K562 (cell line): ENCODE results near the gene ZSCAN2. TPM values are rescaled to one million over a fixed set of nuclear protein-coding genes. Genes with fewer than 3 reads are reported as not detected.

Experiments used
- CBX2 ChIP-seq: fragments of 200-600 bp; sonication (generic); IDR thresholded peaks from one replicate; pipeline ENCODE4 v1.6.1; 2012; ENCODE audit warnings: mild to moderate bottlenecking, low read length, inconsistent platforms; ENCODE audit not compliant: insufficient read depth, poor library complexity, severe bottlenecking
- EWSR1 ChIP-seq: fragments of 450-650 bp; IDR thresholded peaks from 2 replicates; pipeline ENCODE4 v1.6.1; 2018; ENCODE audit warnings: borderline replicate concordance, mild to moderate bottlenecking, low read depth, moderate library complexity; ENCODE audit not compliant: partially characterized antibody
- FOXA1 ChIP-seq: fragments of 450-650 bp; IDR thresholded peaks from 2 replicates; pipeline ENCODE4 v1.6.1; 2016; ENCODE audit warnings: mild to moderate bottlenecking, borderline replicate concordance
- MTA1 ChIP-seq: fragments of 450-650 bp; IDR thresholded peaks from 2 replicates; pipeline ENCODE4 v1.6.1; 2017; ENCODE audit warnings: borderline replicate concordance
- TEAD1 ChIP-seq, 2 experiments: fragments of 450-650 bp in 1 of 2; sonication (generic) in 1 of 2; formaldehyde crosslinking; IDR thresholded peaks; 2 replicates each; pipeline versions ENCODE4 v1.4.0 to v1.8.0; 2020 to 2022; ENCODE audit warnings: mild to moderate bottlenecking in 2 of 2, missing genetic modification reagents in 1 of 2
- TEAD4 ChIP-seq, 2 experiments: sonication (generic) in 1 of 2; formaldehyde crosslinking in 1 of 2; IDR thresholded peaks; 2 replicates each; pipeline versions ENCODE4 v1.6.1 to v1.8.0; 2012 to 2022; ENCODE audit warnings: borderline replicate concordance in 1 of 2, inconsistent platforms in 1 of 2, low read length in 1 of 2, mild to moderate bottlenecking in 1 of 2, missing genetic modification reagents in 1 of 2
- ZKSCAN3 ChIP-seq: fragments of 250-450 bp; sonication (Bioruptor Pico); IDR thresholded peaks from 2 replicates; pipeline ENCODE4 v1.4.0; 2020
- ZNF311 ChIP-seq: fragments of 250-450 bp; sonication (Bioruptor Pico); IDR thresholded peaks from 2 replicates; pipeline ENCODE4 v1.4.0; 2020; ENCODE audit warnings: mild to moderate bottlenecking, moderate library complexity
- ZNF561 ChIP-seq: fragments of 450-650 bp; formaldehyde crosslinking; conservative IDR thresholded peaks from 2 replicates; pipeline ENCODE4 v1.4.0; 2020; ENCODE audit warnings: mild to moderate bottlenecking, moderate library complexity
- ZNF77 ChIP-seq: fragments of 250-450 bp; sonication (Bioruptor Pico); IDR thresholded peaks from 2 replicates; pipeline ENCODE4 v1.5.0; 2020
- polyA plus RNA-seq, 8 experiments: library from polyadenylated mRNA; depleted of rRNA in 4 of 8; stranded (reverse) in 5 of 8; unstranded in 3 of 8; fragments of >200 nt; fragmentation: Nextera tagmentation in 2 of 8; fragmentation: Illumina TruSeq in 1 of 8; extraction: Ambion mirVana in 2 of 8; extraction: Trizol in 1 of 8; gene quantifications; 2 replicates each; pipeline versions ENCODE4 v1.2.1 to v1.2.3, GENCODE V29; 2011 to 2014; ENCODE audit warnings: inconsistent platforms in 1 of 8, missing spikeins in 1 of 8
- total RNA-seq, 7 experiments: library from RNA; depleted of rRNA in 6 of 7; stranded (reverse); fragments of >200 nt in 6 of 7; fragmentation: Illumina TruSeq in 2 of 7; extraction: Trizol in 2 of 7; gene quantifications; 2 replicates each; pipeline versions ENCODE4 v1.2.1 to v1.2.3, GENCODE V29; 2011 to 2021; ENCODE audit warnings: low replicate concordance in 1 of 7
- TF ChIP-seq, protein P1 (sequence below): fragments of 150-350 bp; IDR thresholded peaks from 2 replicates; pipeline ENCODE4 v1.6.1; 2014; ENCODE audit warnings: low read depth, mild to moderate bottlenecking, low read length, borderline replicate concordance
- TF ChIP-seq, protein P2 (sequence below): IDR thresholded peaks from 3 replicates; pipeline ENCODE4 v1.6.1; 2011; ENCODE audit warnings: borderline replicate concordance, mild to moderate bottlenecking, moderate library complexity; ENCODE audit not compliant: insufficient read length; ENCODE audit errors: extremely low read depth
- TF ChIP-seq, protein P3 (sequence below): sonication (generic); formaldehyde crosslinking; IDR thresholded peaks from 2 replicates; pipeline ENCODE4 v1.8.0; 2023; ENCODE audit warnings: mild to moderate bottlenecking, missing genetic modification reagents
- TF ChIP-seq, protein P4 (sequence below): sonication (generic); formaldehyde crosslinking; IDR thresholded peaks from 2 replicates; pipeline ENCODE4 v1.8.0; 2022; ENCODE audit warnings: missing genetic modification reagents, mild to moderate bottlenecking, moderate library complexity, borderline replicate concordance

Gene ZSCAN2
- total and polyA plus RNA-seq, 9 of the 15 experiments (the other 6 are each of a cell fraction or from before 2014, with no cell fraction given), result 1.7 to 14.2 (median 6.6) TPM

DNA sequence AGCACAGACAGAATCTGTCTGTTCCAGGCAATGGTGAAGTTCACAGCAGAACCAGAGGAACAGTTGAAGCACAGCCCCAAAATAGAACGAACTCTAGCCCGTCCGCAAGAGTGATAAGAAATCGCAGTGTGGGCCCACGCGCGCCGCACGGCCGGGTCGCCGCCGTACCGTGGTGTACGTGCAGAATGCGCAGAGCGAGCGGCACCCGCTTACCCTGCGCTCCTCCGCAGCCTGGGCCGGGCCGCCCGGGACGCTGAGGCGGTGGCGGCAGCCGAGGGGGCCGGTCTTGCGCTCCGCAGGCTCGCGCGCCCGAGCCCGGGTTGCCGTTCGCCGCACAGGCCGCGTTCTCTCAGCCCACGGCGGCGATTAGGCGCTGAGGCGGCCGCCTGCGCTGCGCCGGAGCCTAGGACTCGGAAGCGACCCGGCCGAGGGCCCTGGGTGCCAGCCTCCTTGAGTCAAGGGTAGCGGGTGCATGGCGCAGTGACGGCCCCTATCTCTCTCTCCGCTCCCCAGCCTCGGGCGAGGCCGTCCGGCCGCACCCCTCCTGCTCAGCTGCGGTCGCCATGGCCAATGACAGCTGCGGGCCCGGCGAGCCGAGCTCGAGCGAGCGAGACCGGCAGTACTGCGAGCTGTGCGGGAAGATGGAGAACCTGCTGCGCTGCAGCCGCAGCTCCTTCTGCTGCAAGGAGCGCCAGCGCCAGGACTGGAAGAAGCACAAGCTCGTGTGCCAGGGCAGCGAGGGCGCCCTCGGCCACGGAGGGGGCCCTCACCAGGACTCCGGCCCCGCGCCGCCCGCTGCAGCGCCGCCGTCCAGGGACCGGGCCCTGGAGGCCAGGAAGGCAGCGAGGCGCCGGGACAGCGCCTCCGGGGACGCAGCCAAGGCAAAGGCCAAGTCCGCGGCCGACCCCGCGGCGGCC lies 32.8 kb downstream of the ZSCAN2 start (continued):
- no peak for TF ChIP-seq CBX2
- no peak for TF ChIP-seq MTA1
- no peak; a peak in 1 of 4 replicates for TF ChIP-seq TEAD1 (CRISPR knock-in tag; IDR thresholded peaks at IDR 0.05)
- no peak for TF ChIP-seq ZNF561 (CRISPR knock-in tag)
- no peak for TF ChIP-seq EWSR1
- TF ChIP-seq, protein P1, sequence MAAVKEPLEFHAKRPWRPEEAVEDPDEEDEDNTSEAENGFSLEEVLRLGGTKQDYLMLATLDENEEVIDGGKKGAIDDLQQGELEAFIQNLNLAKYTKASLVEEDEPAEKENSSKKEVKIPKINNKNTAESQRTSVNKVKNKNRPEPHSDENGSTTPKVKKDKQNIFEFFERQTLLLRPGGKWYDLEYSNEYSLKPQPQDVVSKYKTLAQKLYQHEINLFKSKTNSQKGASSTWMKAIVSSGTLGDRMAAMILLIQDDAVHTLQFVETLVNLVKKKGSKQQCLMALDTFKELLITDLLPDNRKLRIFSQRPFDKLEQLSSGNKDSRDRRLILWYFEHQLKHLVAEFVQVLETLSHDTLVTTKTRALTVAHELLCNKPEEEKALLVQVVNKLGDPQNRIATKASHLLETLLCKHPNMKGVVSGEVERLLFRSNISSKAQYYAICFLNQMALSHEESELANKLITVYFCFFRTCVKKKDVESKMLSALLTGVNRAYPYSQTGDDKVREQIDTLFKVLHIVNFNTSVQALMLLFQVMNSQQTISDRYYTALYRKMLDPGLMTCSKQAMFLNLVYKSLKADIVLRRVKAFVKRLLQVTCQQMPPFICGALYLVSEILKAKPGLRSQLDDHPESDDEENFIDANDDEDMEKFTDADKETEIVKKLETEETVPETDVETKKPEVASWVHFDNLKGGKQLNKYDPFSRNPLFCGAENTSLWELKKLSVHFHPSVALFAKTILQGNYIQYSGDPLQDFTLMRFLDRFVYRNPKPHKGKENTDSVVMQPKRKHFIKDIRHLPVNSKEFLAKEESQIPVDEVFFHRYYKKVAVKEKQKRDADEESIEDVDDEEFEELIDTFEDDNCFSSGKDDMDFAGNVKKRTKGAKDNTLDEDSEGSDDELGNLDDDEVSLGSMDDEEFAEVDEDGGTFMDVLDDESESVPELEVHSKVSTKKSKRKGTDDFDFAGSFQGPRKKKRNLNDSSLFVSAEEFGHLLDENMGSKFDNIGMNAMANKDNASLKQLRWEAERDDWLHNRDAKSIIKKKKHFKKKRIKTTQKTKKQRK, result no peak
- TF ChIP-seq, protein P2, sequence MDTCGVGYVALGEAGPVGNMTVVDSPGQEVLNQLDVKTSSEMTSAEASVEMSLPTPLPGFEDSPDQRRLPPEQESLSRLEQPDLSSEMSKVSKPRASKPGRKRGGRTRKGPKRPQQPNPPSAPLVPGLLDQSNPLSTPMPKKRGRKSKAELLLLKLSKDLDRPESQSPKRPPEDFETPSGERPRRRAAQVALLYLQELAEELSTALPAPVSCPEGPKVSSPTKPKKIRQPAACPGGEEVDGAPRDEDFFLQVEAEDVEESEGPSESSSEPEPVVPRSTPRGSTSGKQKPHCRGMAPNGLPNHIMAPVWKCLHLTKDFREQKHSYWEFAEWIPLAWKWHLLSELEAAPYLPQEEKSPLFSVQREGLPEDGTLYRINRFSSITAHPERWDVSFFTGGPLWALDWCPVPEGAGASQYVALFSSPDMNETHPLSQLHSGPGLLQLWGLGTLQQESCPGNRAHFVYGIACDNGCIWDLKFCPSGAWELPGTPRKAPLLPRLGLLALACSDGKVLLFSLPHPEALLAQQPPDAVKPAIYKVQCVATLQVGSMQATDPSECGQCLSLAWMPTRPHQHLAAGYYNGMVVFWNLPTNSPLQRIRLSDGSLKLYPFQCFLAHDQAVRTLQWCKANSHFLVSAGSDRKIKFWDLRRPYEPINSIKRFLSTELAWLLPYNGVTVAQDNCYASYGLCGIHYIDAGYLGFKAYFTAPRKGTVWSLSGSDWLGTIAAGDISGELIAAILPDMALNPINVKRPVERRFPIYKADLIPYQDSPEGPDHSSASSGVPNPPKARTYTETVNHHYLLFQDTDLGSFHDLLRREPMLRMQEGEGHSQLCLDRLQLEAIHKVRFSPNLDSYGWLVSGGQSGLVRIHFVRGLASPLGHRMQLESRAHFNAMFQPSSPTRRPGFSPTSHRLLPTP, result no peak
- TF ChIP-seq, protein P3, sequence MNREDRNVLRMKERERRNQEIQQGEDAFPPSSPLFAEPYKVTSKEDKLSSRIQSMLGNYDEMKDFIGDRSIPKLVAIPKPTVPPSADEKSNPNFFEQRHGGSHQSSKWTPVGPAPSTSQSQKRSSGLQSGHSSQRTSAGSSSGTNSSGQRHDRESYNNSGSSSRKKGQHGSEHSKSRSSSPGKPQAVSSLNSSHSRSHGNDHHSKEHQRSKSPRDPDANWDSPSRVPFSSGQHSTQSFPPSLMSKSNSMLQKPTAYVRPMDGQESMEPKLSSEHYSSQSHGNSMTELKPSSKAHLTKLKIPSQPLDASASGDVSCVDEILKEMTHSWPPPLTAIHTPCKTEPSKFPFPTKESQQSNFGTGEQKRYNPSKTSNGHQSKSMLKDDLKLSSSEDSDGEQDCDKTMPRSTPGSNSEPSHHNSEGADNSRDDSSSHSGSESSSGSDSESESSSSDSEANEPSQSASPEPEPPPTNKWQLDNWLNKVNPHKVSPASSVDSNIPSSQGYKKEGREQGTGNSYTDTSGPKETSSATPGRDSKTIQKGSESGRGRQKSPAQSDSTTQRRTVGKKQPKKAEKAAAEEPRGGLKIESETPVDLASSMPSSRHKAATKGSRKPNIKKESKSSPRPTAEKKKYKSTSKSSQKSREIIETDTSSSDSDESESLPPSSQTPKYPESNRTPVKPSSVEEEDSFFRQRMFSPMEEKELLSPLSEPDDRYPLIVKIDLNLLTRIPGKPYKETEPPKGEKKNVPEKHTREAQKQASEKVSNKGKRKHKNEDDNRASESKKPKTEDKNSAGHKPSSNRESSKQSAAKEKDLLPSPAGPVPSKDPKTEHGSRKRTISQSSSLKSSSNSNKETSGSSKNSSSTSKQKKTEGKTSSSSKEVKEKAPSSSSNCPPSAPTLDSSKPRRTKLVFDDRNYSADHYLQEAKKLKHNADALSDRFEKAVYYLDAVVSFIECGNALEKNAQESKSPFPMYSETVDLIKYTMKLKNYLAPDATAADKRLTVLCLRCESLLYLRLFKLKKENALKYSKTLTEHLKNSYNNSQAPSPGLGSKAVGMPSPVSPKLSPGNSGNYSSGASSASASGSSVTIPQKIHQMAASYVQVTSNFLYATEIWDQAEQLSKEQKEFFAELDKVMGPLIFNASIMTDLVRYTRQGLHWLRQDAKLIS (CRISPR knock-in tag), result 0 out of 2 replicates have a peak, but pooled peaks have one; percentile 44
- TF ChIP-seq TEAD4 (IDR thresholded peaks at IDR 0.05; ENCODE audit: low read length), result peak; percentile 6; the same call in 1 of the 2 replicates
- TF ChIP-seq TEAD4 (CRISPR knock-in tag; IDR thresholded peaks at IDR 0.05; ENCODE audit: borderline replicate concordance), result no peak
- no peak for TF ChIP-seq ZKSCAN3 (CRISPR knock-in tag)
- TF ChIP-seq, protein P4, sequence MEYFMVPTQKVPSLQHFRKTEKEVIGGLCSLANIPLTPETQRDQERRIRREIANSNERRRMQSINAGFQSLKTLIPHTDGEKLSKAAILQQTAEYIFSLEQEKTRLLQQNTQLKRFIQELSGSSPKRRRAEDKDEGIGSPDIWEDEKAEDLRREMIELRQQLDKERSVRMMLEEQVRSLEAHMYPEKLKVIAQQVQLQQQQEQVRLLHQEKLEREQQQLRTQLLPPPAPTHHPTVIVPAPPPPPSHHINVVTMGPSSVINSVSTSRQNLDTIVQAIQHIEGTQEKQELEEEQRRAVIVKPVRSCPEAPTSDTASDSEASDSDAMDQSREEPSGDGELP, result peak; percentile 96
- no peak for TF ChIP-seq ZNF77
- TF ChIP-seq ZNF311 (CRISPR knock-in tag), result no peak
- TF ChIP-seq FOXA1, result no peak
